SU-DHL-6 (cell line): ENCODE data around the gene NT5DC2.
"Not testable (repeated sequence)": the region's sequence is repeated elsewhere in the genome, so short reads cannot be mapped to it uniquely, and the experiment has no call there.

ENCODE experiments used
- H2AFZ ChIP-seq: fragments of 200-600 bp; sonication (generic); 2 replicates; pipeline ENCODE4 v1.6.1; 2014; ENCODE audit warnings: low read depth, mild to moderate bottlenecking, moderate library complexity, mixed read lengths, antibody characterized with exemption, low read length; ENCODE audit not compliant: severe bottlenecking
- H3F3A ChIP-seq: fragments of 200-600 bp; shearing (Covaris generic); 2 replicates; pipeline ENCODE4 v1.6.0; 2016; ENCODE audit warnings: antibody characterized with exemption, mild to moderate bottlenecking; ENCODE audit not compliant: insufficient read depth
- H3K27ac ChIP-seq: fragments of 200-600 bp; sonication (generic); 2 replicates; pipeline ENCODE4 v1.5.1; 2016; ENCODE audit warnings: low read depth, mild to moderate bottlenecking, low read length, moderate library complexity, mixed read lengths
- H3K27me3 ChIP-seq: fragments of 200-600 bp; sonication (generic), shearing (Covaris generic); 2 replicates; pipeline ENCODE4 v1.6.0; 2014; ENCODE audit warnings: mild to moderate bottlenecking, low read length
- H3K36me3 ChIP-seq: fragments of 200-600 bp; sonication (generic); 2 replicates; pipeline ENCODE4 v1.6.1; 2014; ENCODE audit warnings: mild to moderate bottlenecking, low read length, mixed read lengths
- H3K4me2 ChIP-seq: fragments of 300-600, 200-600 bp; shearing (Covaris generic), sonication (generic); 2 replicates; pipeline ENCODE4 v1.6.0; 2014; ENCODE audit warnings: low read length, low read depth, mild to moderate bottlenecking; ENCODE audit not compliant: poor library complexity, severe bottlenecking
- H3K4me3 ChIP-seq: fragments of 200-600 bp; sonication (generic); 2 replicates; pipeline ENCODE4 v1.5.1; 2014; ENCODE audit warnings: antibody characterized with exemption, low read length, mild to moderate bottlenecking, mixed read lengths; ENCODE audit not compliant: insufficient read depth, poor library complexity, severe bottlenecking
- H3K79me2 ChIP-seq: fragments of 200-600 bp; sonication (generic); 2 replicates; pipeline ENCODE4 v1.6.1; 2014; ENCODE audit warnings: mild to moderate bottlenecking, low read length, moderate library complexity; ENCODE audit not compliant: insufficient read depth
- H3K9ac ChIP-seq: fragments of 200-600 bp; sonication (generic); 2 replicates; pipeline ENCODE4 v1.7.0; 2014; ENCODE audit warnings: mild to moderate bottlenecking, low read length
- H3K9me2 ChIP-seq: fragments of 200-600 bp; sonication (generic); replicated peaks from 2 replicates; pipeline ENCODE4 v1.6.1; 2014; ENCODE audit warnings: low read length; ENCODE audit not compliant: insufficient read depth
- H3K9me3 ChIP-seq: fragments of 200-600 bp; sonication (generic); 2 replicates; pipeline ENCODE4 v1.6.1; 2014; ENCODE audit warnings: low read length, mixed read lengths; ENCODE audit not compliant: insufficient read depth
- H4K20me1 ChIP-seq: fragments of 200-600 bp; sonication (generic); 2 replicates; pipeline ENCODE4 v1.6.1; 2014; ENCODE audit warnings: low read depth, mild to moderate bottlenecking, antibody characterized with exemption, low read length, moderate library complexity, mixed read lengths
- CTCF ChIP-seq: fragments of 200-600 bp; sonication (generic); IDR thresholded peaks from one replicate; pipeline ENCODE4 v1.5.1; 2017; ENCODE audit warnings: antibody characterized with exemption, mild to moderate bottlenecking, low read length, moderate library complexity; ENCODE audit not compliant: insufficient read depth, poor library complexity, severe bottlenecking
- EZH2phosphoT487 ChIP-seq: fragments of 200-600 bp; sonication (generic), shearing (Covaris generic); conservative IDR thresholded peaks from 2 replicates; pipeline ENCODE4 v1.6.1; 2018; ENCODE audit warnings: mild to moderate bottlenecking, antibody characterized with exemption, low read length, moderate library complexity, mixed read lengths

NT5DC2 gene

GRCh38 chr3:52527039-52527731 is 6.5 kb downstream of the NT5DC2 start:
- Histone ChIP-seq H3K36me3 (peaks cover 4% of the 10 kb centered on the region; the same call in 1 of the 2 replicates), H3K9ac (no peak overlapping the region)

GRCh38 chr3:52526671-52527038 is 7.0 kb downstream of the NT5DC2 start:
- H3K9ac ChIP-seq, H3K9me3 ChIP-seq, H3K9me2 ChIP-seq, H3F3A ChIP-seq, H3K27me3 ChIP-seq, H4K20me1 ChIP-seq, H2AFZ ChIP-seq, H3K36me3 ChIP-seq, H3K27ac ChIP-seq, H3K4me2 ChIP-seq, H3K4me3 ChIP-seq: not testable (repeated sequence)
- peaks cover 23% of the 10 kb centered on the region for H3K79me2 ChIP-seq

More at GRCh38 chr3:52527039-52527731, 6.5 kb downstream of the NT5DC2 start:
- Histone ChIP-seq H3K9me2 (no peaks in the 10 kb centered on the region), H3F3A (no peaks in the 10 kb centered on the region), H2AFZ (no peak overlapping the region), H3K27me3 (no peaks in the 10 kb centered on the region), H3K27ac (no peak overlapping the region), H3K79me2 (peaks cover 28% of the 10 kb centered on the region), H3K4me3 (no peak overlapping the region), H4K20me1 (peaks cover 4% of the 10 kb centered on the region; the same call in 1 of the 2 replicates), H3K4me2 (no peak overlapping the region), H3K9me3 (no peaks in the 10 kb centered on the region)
- no peak for TF ChIP-seq EZH2phosphoT487
- TF ChIP-seq CTCF: no peak

- TF ChIP-seq CTCF: no peak
- TF ChIP-seq EZH2phosphoT487: no peak
- Histone ChIP-seq H3K9me2 (no peaks in the 10 kb centered on the region), H3K27me3 (no peaks in the 10 kb centered on the region), H3K36me3 (peaks cover 4% of the 10 kb centered on the region; the same call in 1 of the 2 replicates), H3K27ac (no peak overlapping the region), H3K79me2 (peaks cover 16% of the 10 kb centered on the region), H2AFZ (no peak overlapping the region), H3F3A (no peaks in the 10 kb centered on the region), H4K20me1 (no peaks in the 10 kb centered on the region; the same call in 1 of the 2 replicates), H3K4me3 (no peak overlapping the region), H3K9me3 (no peaks in the 10 kb centered on the region), H3K9ac (no peak overlapping the region), H3K4me2 (no peak overlapping the region)
Measured at GRCh38 chr3:52525680-52526561, 7.7 kb downstream of the NT5DC2 start.
